ENCODE results near the gene ZNF780A.

DNA sequence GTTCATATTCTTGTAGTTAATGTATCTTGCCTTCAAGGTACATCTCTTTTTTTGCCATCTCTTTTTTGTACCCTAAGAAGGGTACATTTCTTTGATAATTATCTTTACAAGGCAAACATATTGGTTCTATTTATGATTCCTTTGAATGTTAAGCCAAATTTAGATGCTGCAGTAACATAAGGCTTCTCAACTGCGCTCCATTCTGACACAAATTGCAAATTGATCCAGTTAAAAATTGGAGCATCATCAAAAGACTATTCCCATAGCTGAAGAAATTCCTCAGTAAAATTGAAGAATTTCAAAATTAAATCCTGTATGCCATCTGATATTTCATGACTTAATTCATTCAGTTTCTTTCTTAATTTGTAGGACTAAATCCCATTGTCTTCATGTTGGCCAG is 2.7 kb upstream of the ZNF780A start:
- TF ChIP-seq, protein P1, sequence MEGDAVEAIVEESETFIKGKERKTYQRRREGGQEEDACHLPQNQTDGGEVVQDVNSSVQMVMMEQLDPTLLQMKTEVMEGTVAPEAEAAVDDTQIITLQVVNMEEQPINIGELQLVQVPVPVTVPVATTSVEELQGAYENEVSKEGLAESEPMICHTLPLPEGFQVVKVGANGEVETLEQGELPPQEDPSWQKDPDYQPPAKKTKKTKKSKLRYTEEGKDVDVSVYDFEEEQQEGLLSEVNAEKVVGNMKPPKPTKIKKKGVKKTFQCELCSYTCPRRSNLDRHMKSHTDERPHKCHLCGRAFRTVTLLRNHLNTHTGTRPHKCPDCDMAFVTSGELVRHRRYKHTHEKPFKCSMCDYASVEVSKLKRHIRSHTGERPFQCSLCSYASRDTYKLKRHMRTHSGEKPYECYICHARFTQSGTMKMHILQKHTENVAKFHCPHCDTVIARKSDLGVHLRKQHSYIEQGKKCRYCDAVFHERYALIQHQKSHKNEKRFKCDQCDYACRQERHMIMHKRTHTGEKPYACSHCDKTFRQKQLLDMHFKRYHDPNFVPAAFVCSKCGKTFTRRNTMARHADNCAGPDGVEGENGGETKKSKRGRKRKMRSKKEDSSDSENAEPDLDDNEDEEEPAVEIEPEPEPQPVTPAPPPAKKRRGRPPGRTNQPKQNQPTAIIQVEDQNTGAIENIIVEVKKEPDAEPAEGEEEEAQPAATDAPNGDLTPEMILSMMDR (IDR thresholded peaks at IDR 0.05; ENCODE audit: borderline replicate concordance, extremely low read depth, low read length, poor library complexity, severe bottlenecking), result no peak
- no peak for TF ChIP-seq EZH2 (IDR thresholded peaks at IDR 0.05; ENCODE audit: borderline replicate concordance, low read depth, low read length, severe bottlenecking)
